Measurements from ENCODE around the gene HACD4.

GRCh38 chr9:21070171-21070571, 38.7 kb upstream of the HACD4 start:
- TF ChIP-seq EZH2 (IDR thresholded peaks at IDR 0.05; ENCODE audit: insufficient read depth, poor library complexity, severe bottlenecking) (no peak), EZH2phosphoT487 (IDR thresholded peaks at IDR 0.05; ENCODE audit: insufficient read depth, low read depth) (no peak)
